ENCODE data around the gene LAMB2. TPM values are rescaled to one million over a fixed set of nuclear protein-coding genes. Genes with fewer than 3 reads are reported as not detected.

The LAMB2 gene
- polyA plus RNA-seq, 1 of the 3 experiments (the other 2 are of a cell fraction) = 332 TPM

DNA sequence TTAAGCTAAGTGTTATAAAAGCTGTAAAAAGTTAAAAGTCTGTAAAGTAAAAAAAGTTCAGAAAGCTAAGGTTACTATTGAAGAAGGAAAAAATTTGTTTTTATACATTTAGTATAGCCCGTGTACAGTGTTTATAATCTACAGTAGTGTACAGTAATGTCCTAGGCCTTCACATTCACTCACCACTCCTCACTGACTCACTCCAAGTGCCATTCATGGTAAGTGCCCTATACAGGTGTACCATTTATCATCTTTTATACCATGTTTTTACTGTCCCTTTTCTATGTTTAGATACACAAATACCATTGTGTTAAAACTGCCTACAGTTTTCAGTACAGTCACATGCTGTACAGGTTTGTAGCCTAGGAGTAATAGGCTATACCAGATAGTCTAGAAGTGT is 24.4 kb upstream of the LAMB2 start:
- Histone ChIP-seq H3K36me3 (replicated peaks in 1 of 2; ENCODE audit: control insufficient read depth in 1 of 2, insufficient read depth in 2 of 2, low read length in 1 of 2) (peaks cover 0 to 4% of the 10 kb centered on the region in 2 experiments), H3K27me3 (ENCODE audit: insufficient read depth) (no peaks in the 10 kb centered on the region), H3K27ac (ENCODE audit: low read depth in 2 of 2, low read length in 1 of 2) (no peak overlapping the region), H3K79me2 (ENCODE audit: insufficient read depth) (no peaks in the 10 kb centered on the region), H2AFZ (ENCODE audit: low read depth) (no peak overlapping the region), H3K4me1 (ENCODE audit: control insufficient read depth in 1 of 2, insufficient read depth in 2 of 2, low read depth in 1 of 2, low read length in 1 of 2) (no peaks in the 10 kb centered on the region), H3K4me2 (no peak overlapping the region), H3F3A (replicated peaks; ENCODE audit: insufficient read depth) (peaks cover 7% of the 10 kb centered on the region), H4K20me1 (ENCODE audit: insufficient read depth) (no peaks in the 10 kb centered on the region), H3K9me3 (no peaks in the 10 kb centered on the region), H3K9ac (no peak overlapping the region), H3K4me3 (ENCODE audit: low read depth in 2 of 2, low read length in 1 of 2) (no peak overlapping the region), H3K9me2 (no peaks in the 10 kb centered on the region)
- 83% methylated on average over 1 of the region's 1 CpG for WGBS (ENCODE audit: low lambda C conversion rate)
- DNase-seq = no peak
- ChIA-PET POLR2A (interaction anchor here (0.6 kb wide), 1 partner anchor 65 kb away, joined by 3 read pairs; no protein-coding TSS in a partner anchor), CTCF (interaction anchor here (0.6 to 2.1 kb wide), 6 partner anchors 12 to 362 kb away, joined by 3 to 6 read pairs (median 4); partner anchors contain the start of gene USP4)
- TF ChIP-seq, protein P1, sequence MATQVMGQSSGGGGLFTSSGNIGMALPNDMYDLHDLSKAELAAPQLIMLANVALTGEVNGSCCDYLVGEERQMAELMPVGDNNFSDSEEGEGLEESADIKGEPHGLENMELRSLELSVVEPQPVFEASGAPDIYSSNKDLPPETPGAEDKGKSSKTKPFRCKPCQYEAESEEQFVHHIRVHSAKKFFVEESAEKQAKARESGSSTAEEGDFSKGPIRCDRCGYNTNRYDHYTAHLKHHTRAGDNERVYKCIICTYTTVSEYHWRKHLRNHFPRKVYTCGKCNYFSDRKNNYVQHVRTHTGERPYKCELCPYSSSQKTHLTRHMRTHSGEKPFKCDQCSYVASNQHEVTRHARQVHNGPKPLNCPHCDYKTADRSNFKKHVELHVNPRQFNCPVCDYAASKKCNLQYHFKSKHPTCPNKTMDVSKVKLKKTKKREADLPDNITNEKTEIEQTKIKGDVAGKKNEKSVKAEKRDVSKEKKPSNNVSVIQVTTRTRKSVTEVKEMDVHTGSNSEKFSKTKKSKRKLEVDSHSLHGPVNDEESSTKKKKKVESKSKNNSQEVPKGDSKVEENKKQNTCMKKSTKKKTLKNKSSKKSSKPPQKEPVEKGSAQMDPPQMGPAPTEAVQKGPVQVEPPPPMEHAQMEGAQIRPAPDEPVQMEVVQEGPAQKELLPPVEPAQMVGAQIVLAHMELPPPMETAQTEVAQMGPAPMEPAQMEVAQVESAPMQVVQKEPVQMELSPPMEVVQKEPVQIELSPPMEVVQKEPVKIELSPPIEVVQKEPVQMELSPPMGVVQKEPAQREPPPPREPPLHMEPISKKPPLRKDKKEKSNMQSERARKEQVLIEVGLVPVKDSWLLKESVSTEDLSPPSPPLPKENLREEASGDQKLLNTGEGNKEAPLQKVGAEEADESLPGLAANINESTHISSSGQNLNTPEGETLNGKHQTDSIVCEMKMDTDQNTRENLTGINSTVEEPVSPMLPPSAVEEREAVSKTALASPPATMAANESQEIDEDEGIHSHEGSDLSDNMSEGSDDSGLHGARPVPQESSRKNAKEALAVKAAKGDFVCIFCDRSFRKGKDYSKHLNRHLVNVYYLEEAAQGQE (IDR thresholded peaks at IDR 0.05; ENCODE audit: low read depth, low read length) = no peak
- TF ChIP-seq RXRA (IDR thresholded peaks at IDR 0.05; ENCODE audit: borderline replicate concordance, low read depth) (no peak), EP300 (IDR thresholded peaks at IDR 0.05; ENCODE audit: borderline replicate concordance in 1 of 2, low read depth in 1 of 2, low read length in 1 of 2) (no peak), NFIC (IDR thresholded peaks at IDR 0.05; ENCODE audit: borderline replicate concordance) (no peak), GABPA (IDR thresholded peaks at IDR 0.05; ENCODE audit: low read depth) (no peak)
- TF ChIP-seq, protein P2, sequence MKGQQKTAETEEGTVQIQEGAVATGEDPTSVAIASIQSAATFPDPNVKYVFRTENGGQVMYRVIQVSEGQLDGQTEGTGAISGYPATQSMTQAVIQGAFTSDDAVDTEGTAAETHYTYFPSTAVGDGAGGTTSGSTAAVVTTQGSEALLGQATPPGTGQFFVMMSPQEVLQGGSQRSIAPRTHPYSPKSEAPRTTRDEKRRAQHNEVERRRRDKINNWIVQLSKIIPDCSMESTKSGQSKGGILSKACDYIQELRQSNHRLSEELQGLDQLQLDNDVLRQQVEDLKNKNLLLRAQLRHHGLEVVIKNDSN (IDR thresholded peaks at IDR 0.05; ENCODE audit: borderline replicate concordance, low read depth) = no peak
- TF ChIP-seq, protein P3, sequence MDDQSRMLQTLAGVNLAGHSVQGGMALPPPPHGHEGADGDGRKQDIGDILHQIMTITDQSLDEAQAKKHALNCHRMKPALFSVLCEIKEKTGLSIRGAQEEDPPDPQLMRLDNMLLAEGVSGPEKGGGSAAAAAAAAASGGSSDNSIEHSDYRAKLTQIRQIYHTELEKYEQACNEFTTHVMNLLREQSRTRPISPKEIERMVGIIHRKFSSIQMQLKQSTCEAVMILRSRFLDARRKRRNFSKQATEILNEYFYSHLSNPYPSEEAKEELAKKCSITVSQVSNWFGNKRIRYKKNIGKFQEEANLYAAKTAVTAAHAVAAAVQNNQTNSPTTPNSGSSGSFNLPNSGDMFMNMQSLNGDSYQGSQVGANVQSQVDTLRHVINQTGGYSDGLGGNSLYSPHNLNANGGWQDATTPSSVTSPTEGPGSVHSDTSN (IDR thresholded peaks at IDR 0.05) = no peak

DNA sequence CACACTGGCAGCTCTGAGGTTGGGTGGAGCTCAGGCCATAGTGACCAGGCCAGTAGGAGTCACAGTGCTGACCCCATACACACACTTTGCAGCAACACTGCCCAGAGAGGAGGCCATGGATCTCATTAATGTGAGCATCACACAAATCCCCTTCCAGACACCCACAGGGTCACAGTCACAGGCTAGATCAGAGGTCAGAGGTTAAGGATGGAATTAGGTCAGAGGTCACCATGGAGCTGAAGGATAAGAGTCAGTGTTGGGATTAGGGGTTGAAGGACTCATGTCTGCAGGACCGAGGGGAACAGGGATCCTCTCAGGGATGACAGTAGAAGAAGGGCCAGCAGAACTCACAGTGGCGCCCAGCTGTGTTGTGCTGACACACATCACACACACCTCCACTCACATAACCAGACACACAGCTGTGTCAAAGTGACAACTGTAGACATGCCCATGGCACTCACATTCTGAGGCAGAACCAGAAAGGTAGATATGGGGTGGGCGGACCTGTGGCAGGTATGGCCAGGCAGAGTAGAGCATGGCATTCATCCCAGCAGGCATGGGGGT is 20.6 kb upstream of the LAMB2 start:
- CTCF ChIA-PET = interaction anchor here (0.7 kb wide), 1 partner anchor 17 kb away, joined by 3 read pairs; the partner anchor contains the start of gene KLHDC8B
- POLR2A ChIA-PET = interaction anchor here (0.8 kb wide), 1 partner anchor 11 kb away, joined by 3 read pairs; no protein-coding TSS in a partner anchor

More for the DNA sequence above, 20.6 kb upstream of the LAMB2 start:
- Histone ChIP-seq H3K9ac (no peak overlapping the region), H4K20me1 (ENCODE audit: insufficient read depth) (no peaks in the 10 kb centered on the region), H3K9me3 (no peaks in the 10 kb centered on the region), H3K4me2 (no peak overlapping the region), H3K4me1 (ENCODE audit: control insufficient read depth in 1 of 2, insufficient read depth in 2 of 2, low read depth in 1 of 2, low read length in 1 of 2) (no peaks in the 10 kb centered on the region), H3K27ac (ENCODE audit: low read depth in 2 of 2, low read length in 1 of 2) (no peak overlapping the region), H3K4me3 (ENCODE audit: low read depth in 2 of 2, low read length in 1 of 2) (no peak overlapping the region), H3K9me2 (no peaks in the 10 kb centered on the region), H3K27me3 (ENCODE audit: insufficient read depth) (no peaks in the 10 kb centered on the region), H3K79me2 (ENCODE audit: insufficient read depth) (no peaks in the 10 kb centered on the region), H3F3A (replicated peaks; ENCODE audit: insufficient read depth) (peaks cover 1% of the 10 kb centered on the region), H3K36me3 (replicated peaks in 1 of 2; ENCODE audit: control insufficient read depth in 1 of 2, insufficient read depth in 2 of 2, low read length in 1 of 2) (no peaks in the 10 kb centered on the region), H2AFZ (ENCODE audit: low read depth) (no peak overlapping the region)
- 67% methylated on average over 3 of the region's 3 CpGs for WGBS (ENCODE audit: low lambda C conversion rate)
- no peak for DNase-seq
- TF ChIP-seq MXI1 (IDR thresholded peaks at IDR 0.05; ENCODE audit: low read depth, low read length) = no peak
